B cell (primary cell): ENCODE results near the gene CABS1.

Source experiments
- EZH2 ChIP-seq: IDR thresholded peaks from 2 replicates; pipeline ENCODE4 v1.6.1; 2012; ENCODE audit warnings: borderline replicate concordance, low read depth, mild to moderate bottlenecking, moderate library complexity, low read length; ENCODE audit not compliant: insufficient read depth, poor library complexity, severe bottlenecking
- TF ChIP-seq, protein P1 (sequence below): fragments of 200-600 bp; IDR thresholded peaks from one replicate; pipeline ENCODE4 v1.8.0; 2022; ENCODE audit warnings: antibody characterized with exemption, mild to moderate bottlenecking

GRCh38 chr4:70382691-70383181 is 48.0 kb downstream of the CABS1 start, which contains the start of gene SMR3B:
- TF ChIP-seq, protein P1, sequence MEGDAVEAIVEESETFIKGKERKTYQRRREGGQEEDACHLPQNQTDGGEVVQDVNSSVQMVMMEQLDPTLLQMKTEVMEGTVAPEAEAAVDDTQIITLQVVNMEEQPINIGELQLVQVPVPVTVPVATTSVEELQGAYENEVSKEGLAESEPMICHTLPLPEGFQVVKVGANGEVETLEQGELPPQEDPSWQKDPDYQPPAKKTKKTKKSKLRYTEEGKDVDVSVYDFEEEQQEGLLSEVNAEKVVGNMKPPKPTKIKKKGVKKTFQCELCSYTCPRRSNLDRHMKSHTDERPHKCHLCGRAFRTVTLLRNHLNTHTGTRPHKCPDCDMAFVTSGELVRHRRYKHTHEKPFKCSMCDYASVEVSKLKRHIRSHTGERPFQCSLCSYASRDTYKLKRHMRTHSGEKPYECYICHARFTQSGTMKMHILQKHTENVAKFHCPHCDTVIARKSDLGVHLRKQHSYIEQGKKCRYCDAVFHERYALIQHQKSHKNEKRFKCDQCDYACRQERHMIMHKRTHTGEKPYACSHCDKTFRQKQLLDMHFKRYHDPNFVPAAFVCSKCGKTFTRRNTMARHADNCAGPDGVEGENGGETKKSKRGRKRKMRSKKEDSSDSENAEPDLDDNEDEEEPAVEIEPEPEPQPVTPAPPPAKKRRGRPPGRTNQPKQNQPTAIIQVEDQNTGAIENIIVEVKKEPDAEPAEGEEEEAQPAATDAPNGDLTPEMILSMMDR, result no peak
- TF ChIP-seq EZH2, result no peak
